HEK293 (cell line): Measurements from ENCODE around the gene CRTC3.

ENCODE experiments used
- CTCF ChIA-PET: fragments of 350-600 bp; formaldehyde crosslinking; extraction: SDS; loops from one replicate; lab custom pipeline; 2021; ENCODE audit warnings: antibody characterized with exemption; lab: Yijun Ruan, JAX
- POLR2A ChIA-PET: fragments of 300-600 bp; formaldehyde crosslinking; extraction: SDS; loops from one replicate; lab custom pipeline; 2020; ENCODE audit warnings: antibody characterized with exemption, inconsistent platforms; lab: Yijun Ruan, JAX
- H3K27ac ChIP-seq: fragments of 200-500 bp; sonication (Bioruptor generic); 2 replicates; pipeline ENCODE4 v1.5.1; 2014; ENCODE audit warnings: low read depth, low read length, control low read depth, inconsistent platforms; ENCODE audit errors: extremely low read depth
- H3K36me3 ChIP-seq, 2 experiments: fragments of 200-500 bp in 1 of 2; sonication (Bioruptor generic) in 1 of 2; 1 replicate in 1 of 2; 2 replicates in 1 of 2; pipeline ENCODE4 v1.5.1; 2014 to 2017; ENCODE audit warnings: inconsistent platforms in 2 of 2, low read length in 2 of 2; ENCODE audit not compliant: control insufficient read depth in 2 of 2, insufficient read depth in 1 of 2
- H3K4me1 ChIP-seq: fragments of 200-500 bp; sonication (Bioruptor generic); 2 replicates; pipeline ENCODE4 v1.5.1; 2014; ENCODE audit warnings: mild to moderate bottlenecking, low read length, inconsistent platforms; ENCODE audit not compliant: control insufficient read depth, insufficient read depth
- H3K4me3 ChIP-seq: 2 replicates; pipeline ENCODE4 v1.5.1; 2011; ENCODE audit warnings: low read depth, mild to moderate bottlenecking, control low read depth, low read length, moderate library complexity
- H3K9me3 ChIP-seq: fragments of 200-500 bp; sonication (Bioruptor generic); 2 replicates; pipeline ENCODE4 v1.5.1; 2014; ENCODE audit warnings: low read depth, low read length, inconsistent platforms; ENCODE audit not compliant: control insufficient read depth, insufficient read depth
- AEBP2 ChIP-seq: fragments of 450-650 bp; formaldehyde crosslinking; IDR thresholded peaks from 2 replicates; pipeline ENCODE4 v1.5.1; 2016; ENCODE audit warnings: missing biosample characterization, missing genetic modification characterization, borderline replicate concordance
- GLI4 ChIP-seq: fragments of 450-650 bp; formaldehyde crosslinking; IDR thresholded peaks from 2 replicates; pipeline ENCODE4 v1.5.1; 2016; ENCODE audit warnings: missing biosample characterization, missing genetic modification characterization
- GLIS1 ChIP-seq: fragments of 450-650 bp; formaldehyde crosslinking; IDR thresholded peaks from 2 replicates; pipeline ENCODE4 v1.5.1; 2016; ENCODE audit warnings: missing biosample characterization, missing genetic modification characterization
- KLF16 ChIP-seq: fragments of 450-650 bp; formaldehyde crosslinking; IDR thresholded peaks from 2 replicates; pipeline ENCODE4 v1.5.1; 2017; ENCODE audit warnings: missing biosample characterization, missing genetic modification characterization
- PBX3 ChIP-seq: sonication (generic); formaldehyde crosslinking; IDR thresholded peaks from 2 replicates; pipeline ENCODE4 v1.8.1; 2022; ENCODE audit warnings: mild to moderate bottlenecking, moderate library complexity, missing genetic modification reagents
- PRDM10 ChIP-seq: fragments of 450-650 bp; formaldehyde crosslinking; IDR thresholded peaks from 2 replicates; pipeline ENCODE4 v1.5.1; 2016; ENCODE audit warnings: missing biosample characterization, missing genetic modification characterization
- PRDM6 ChIP-seq: fragments of 450-650 bp; formaldehyde crosslinking; IDR thresholded peaks from 2 replicates; pipeline ENCODE4 v1.5.1; 2017; ENCODE audit warnings: missing biosample characterization, missing genetic modification characterization
- SCRT2 ChIP-seq: fragments of 450-650 bp; formaldehyde crosslinking; IDR thresholded peaks from 2 replicates; pipeline ENCODE4 v1.5.1; 2016; ENCODE audit warnings: missing biosample characterization, missing genetic modification characterization
- ZBTB11 ChIP-seq: fragments of 450-650 bp; formaldehyde crosslinking; conservative IDR thresholded peaks from 2 replicates; pipeline ENCODE4 v1.5.1; 2016; ENCODE audit warnings: low read depth, missing biosample characterization, missing genetic modification characterization
- ZBTB26 ChIP-seq: fragments of 450-650 bp; formaldehyde crosslinking; optimal IDR thresholded peaks from 2 replicates; pipeline ENCODE3; 2016; ENCODE audit warnings: missing biosample characterization, mild to moderate bottlenecking, missing genetic modification characterization
- ZFP69B ChIP-seq: fragments of 450-650 bp; formaldehyde crosslinking; IDR thresholded peaks from 2 replicates; pipeline ENCODE4 v1.5.1; 2016; ENCODE audit warnings: missing biosample characterization, missing genetic modification characterization
- ZIC2 ChIP-seq: fragments of 450-650 bp; formaldehyde crosslinking; IDR thresholded peaks from 2 replicates; pipeline ENCODE4 v1.5.1; 2016; ENCODE audit warnings: missing biosample characterization, missing genetic modification characterization
- ZNF121 ChIP-seq: fragments of 450-650 bp; formaldehyde crosslinking; IDR thresholded peaks from 2 replicates; pipeline ENCODE4 v1.5.1; 2016; ENCODE audit warnings: missing biosample characterization, missing genetic modification characterization
- ZNF146 ChIP-seq: fragments of 450-650 bp; formaldehyde crosslinking; IDR thresholded peaks from 2 replicates; pipeline ENCODE4 v1.5.1; 2016; ENCODE audit warnings: missing biosample characterization, missing genetic modification characterization
- ZNF350 ChIP-seq: fragments of 450-650 bp; formaldehyde crosslinking; IDR thresholded peaks from 2 replicates; pipeline ENCODE4 v1.5.0; 2017; ENCODE audit warnings: missing biosample characterization, mild to moderate bottlenecking, missing genetic modification characterization
- ZNF658 ChIP-seq: fragments of 450-650 bp; formaldehyde crosslinking; IDR thresholded peaks from 2 replicates; pipeline ENCODE4; 2016; ENCODE audit warnings: missing biosample characterization, missing genetic modification characterization
- ZNF830 ChIP-seq: fragments of 450-650 bp; IDR thresholded peaks from 2 replicates; pipeline ENCODE4 v1.5.0; 2018; ENCODE audit warnings: missing biosample characterization, missing genetic modification characterization, low read depth, mild to moderate bottlenecking, moderate library complexity
- ZXDB ChIP-seq: fragments of 450-650 bp; formaldehyde crosslinking; IDR thresholded peaks from 2 replicates; pipeline ENCODE4 v1.5.1; 2016; ENCODE audit warnings: missing biosample characterization, missing genetic modification characterization

The CRTC3 gene

GRCh38 chr15:90581771-90582352 is 52.1 kb downstream of the CRTC3 start (continued):
- TF ChIP-seq PRDM10 (tag by site-specific recombination): no peak
- TF ChIP-seq GLI4 (tag by site-specific recombination): no peak
- no peak for TF ChIP-seq PBX3 (CRISPR knock-in tag)

- no peak overlapping the region for H3K27ac ChIP-seq
- no peaks in the 10 kb centered on the region for H3K9me3 ChIP-seq
- no peak overlapping the region for H3K4me3 ChIP-seq
- no peaks in the 10 kb centered on the region for H3K4me1 ChIP-seq
- POLR2A ChIA-PET: no interaction called here
- TF ChIP-seq ZNF146 (tag by site-specific recombination) (no peak), AEBP2 (tag by site-specific recombination) (no peak), ZNF830 (no peak), ZBTB26 (tag by site-specific recombination) (no peak), SCRT2 (tag by site-specific recombination) (peak; percentile 50), ZXDB (tag by site-specific recombination) (no peak), GLIS1 (tag by site-specific recombination) (peak; percentile 37), ZNF658 (no peak), ZNF121 (tag by site-specific recombination) (no peak), ZIC2 (tag by site-specific recombination) (peak; percentile 61)
- CTCF ChIA-PET: interaction anchor here (0.8 to 1.1 kb wide), 2 partner anchors 15 to 46 kb away, joined by 4 read pairs; no protein-coding TSS in a partner anchor
- H3K36me3 ChIP-seq: no peaks in the 10 kb centered on the region; a peak in 1 of 3 replicates
Measured at GRCh38 chr15:90582553-90582952, 52.8 kb downstream of the CRTC3 start.

- Histone ChIP-seq H3K27ac (no peak overlapping the region), H3K9me3 (no peaks in the 10 kb centered on the region), H3K4me3 (no peak overlapping the region), H3K36me3 (no peaks in the 10 kb centered on the region; a peak in 1 of 3 replicates), H3K4me1 (no peaks in the 10 kb centered on the region)
- ChIA-PET CTCF (interaction anchor here (0.6 to 1.1 kb wide), 3 partner anchors 10 to 96 kb away, joined by 3 to 4 read pairs (median 3); no protein-coding TSS in a partner anchor), POLR2A (no interaction called here)
- TF ChIP-seq ZNF350 (no peak), PRDM6 (tag by site-specific recombination) (no peak), KLF16 (tag by site-specific recombination) (no peak), ZBTB11 (no peak), ZFP69B (tag by site-specific recombination) (no peak)
Measured at GRCh38 chr15:90583471-90584252, 53.9 kb downstream of the CRTC3 start.
